GM12892 (cell line): Measurements from ENCODE around the gene ATP1A3.

Source experiments
- POLR2A ChIP-seq: IDR thresholded peaks from 2 replicates; pipeline ENCODE4 v1.6.1; 2011; ENCODE audit warnings: low read depth, low read length, control low read depth
- POLR2AphosphoS5 ChIP-seq: IDR thresholded peaks from 2 replicates; pipeline ENCODE4 v1.6.1; 2011; ENCODE audit warnings: low read depth, low read length, control low read depth
- TAF1 ChIP-seq: IDR thresholded peaks from 2 replicates; pipeline ENCODE4 v1.6.1; 2011; ENCODE audit warnings: low read depth, mild to moderate bottlenecking, control low read depth, low read length, borderline replicate concordance

GRCh38 chr19:41990028-41990427 is 4.0 kb downstream of the ATP1A3 start:
- TF ChIP-seq POLR2A (no peak), POLR2AphosphoS5 (no peak), TAF1 (no peak)
